K562 (cell line): ENCODE data around the gene RNASE8. TPM values are rescaled to one million over a fixed set of nuclear protein-coding genes. Genes with fewer than 3 reads are reported as not detected.
A peak's percentile ranks its signal among the peaks of the same experiment; 100 is the strongest.

Experiments
- ATAC-seq: fragments of 200-7000 bp; cut with Tn5 transposase; 3 replicates; pipeline ENCODE4 v1.9.1; 2020; ENCODE audit warnings: moderate library complexity
- BruUV-seq: library from RNA; stranded (reverse); fragments of 400-500 nt; replicated peaks from 2 replicates; lab custom pipeline; 2021; lab: Mats Ljungman, UMichigan
- CTCF ChIA-PET: fragments of 300-600 bp; formaldehyde crosslinking; extraction: SDS; loops from one replicate; lab custom pipeline; 2021; ENCODE audit warnings: low intra/inter-chr PET ratio; lab: Yijun Ruan, JAX
- POLR2A ChIA-PET: fragments of 300-600, 350-650 bp; sonication (Branson Sonifier 250); formaldehyde crosslinking; extraction: SDS; loops from one replicate; lab custom pipeline; 2021; ENCODE audit warnings: antibody characterized with exemption, inconsistent platforms; lab: Yijun Ruan, JAX
- DNase-seq, 4 experiments: peaks; one replicate each; pipeline versions ENCODE4 v3.0.0 to v3.0.0-alpha.2; 2011 to 2018; ENCODE audit warnings: low spot score in 3 of 4, mixed read lengths in 3 of 4; ENCODE audit errors: extremely low read depth in 1 of 4
- FAIRE-seq: peaks from 2 replicates; lab custom pipeline; 2011; peaks lifted over from hg19 to GRCh38; lab: Jason Lieb, UNC
- H2AFZ ChIP-seq: 2 replicates; pipeline ENCODE4 v1.6.0; 2011; ENCODE audit warnings: low read depth, low read length, control low read depth, inconsistent platforms
- H3K27ac ChIP-seq: fragments of 200-600 bp; 3 replicates; pipeline ENCODE4 v1.8.0; 2011; ENCODE audit warnings: low read depth, mild to moderate bottlenecking, control low read depth, inconsistent platforms, low read length, moderate library complexity, mixed read lengths; ENCODE audit errors: extremely low read depth
- H3K27me3 ChIP-seq, 2 experiments: fragments of 300-600 bp in 1 of 2; 2 replicates in 1 of 2; 3 replicates in 1 of 2; pipeline versions ENCODE4 v1.6.0 to v1.8.0; 2011; ENCODE audit warnings: inconsistent platforms in 2 of 2, low read length in 2 of 2, mild to moderate bottlenecking in 1 of 2, mixed read lengths in 1 of 2, moderate library complexity in 1 of 2; ENCODE audit not compliant: control insufficient read depth in 2 of 2, insufficient read depth in 2 of 2
- H3K36me3 ChIP-seq: fragments of 300-600 bp; 3 replicates; pipeline ENCODE4 v1.8.0; 2011; ENCODE audit warnings: mild to moderate bottlenecking, low read length, inconsistent platforms; ENCODE audit not compliant: control insufficient read depth, insufficient read depth
- H3K4me1 ChIP-seq, 2 experiments: fragments of 200-600 bp in 1 of 2; replicated peaks in 1 of 2; 2 replicates in 1 of 2; 3 replicates in 1 of 2; pipeline versions ENCODE4 v1.5.1 to v1.8.0; 2011; ENCODE audit warnings: inconsistent platforms in 2 of 2, low read length in 2 of 2, mild to moderate bottlenecking in 1 of 2, mixed read lengths in 1 of 2, moderate library complexity in 1 of 2; ENCODE audit not compliant: control insufficient read depth in 2 of 2, insufficient read depth in 2 of 2
- H3K4me2 ChIP-seq: 2 replicates; pipeline ENCODE4 v1.6.1; 2011; ENCODE audit warnings: low read length, control low read depth, inconsistent platforms, mixed read lengths; ENCODE audit not compliant: insufficient read depth
- H3K4me3 ChIP-seq: fragments of 200-600 bp; sonication (generic), shearing (Covaris generic); 2 replicates; pipeline ENCODE4 v1.5.1; 2016; ENCODE audit warnings: control low read depth, inconsistent platforms
- H3K79me2 ChIP-seq: fragments of 200-600 bp; 3 replicates; pipeline ENCODE4 v1.8.0; 2011; ENCODE audit warnings: low read length, inconsistent platforms; ENCODE audit not compliant: control insufficient read depth, insufficient read depth
- H3K9ac ChIP-seq, 2 experiments: 2 replicates each; pipeline versions ENCODE4 v1.6.0 to v1.6.1; 2011; ENCODE audit warnings: low read depth in 2 of 2, low read length in 2 of 2, control low read depth in 1 of 2, inconsistent platforms in 1 of 2, mild to moderate bottlenecking in 1 of 2, mixed read lengths in 1 of 2; ENCODE audit not compliant: insufficient read depth in 1 of 2
- H3K9me1 ChIP-seq: one replicate; pipeline ENCODE4 v1.6.0; 2011; ENCODE audit warnings: inconsistent platforms, mild to moderate bottlenecking, low read length, moderate library complexity; ENCODE audit not compliant: control insufficient read depth, insufficient read depth
- H3K9me3 ChIP-seq: replicated peaks from 2 replicates; pipeline ENCODE4 v1.5.1; 2011; ENCODE audit warnings: low read depth, low read length, inconsistent platforms; ENCODE audit not compliant: control insufficient read depth, insufficient read depth
- H4K20me1 ChIP-seq: replicated peaks from 2 replicates; pipeline ENCODE4 v1.6.1; 2011; ENCODE audit warnings: low read length, inconsistent platforms, mixed read lengths; ENCODE audit not compliant: control insufficient read depth, insufficient read depth
- GATAD2A ChIP-seq: fragments of 450-650 bp; IDR thresholded peaks from 2 replicates; pipeline ENCODE4 v1.6.1; 2017
- SIX5 ChIP-seq, 2 experiments: IDR thresholded peaks; 2 replicates each; pipeline ENCODE4 v1.6.1; 2011; ENCODE audit warnings: low read length in 2 of 2, borderline replicate concordance in 1 of 2, low read depth in 1 of 2, mild to moderate bottlenecking in 1 of 2, moderate library complexity in 1 of 2; ENCODE audit not compliant: insufficient read depth in 1 of 2
- ZFX ChIP-seq: sonication (generic); formaldehyde crosslinking; IDR thresholded peaks from 2 replicates; pipeline ENCODE4 v1.8.0; 2022; ENCODE audit warnings: mild to moderate bottlenecking, missing genetic modification reagents, moderate library complexity
- ZNF778 ChIP-seq: fragments of 450-650 bp; formaldehyde crosslinking; IDR thresholded peaks from 2 replicates; pipeline ENCODE4 v1.4.0; 2020; ENCODE audit warnings: mild to moderate bottlenecking, moderate library complexity
- WGBS: fragments of 100-300 bp; shearing (Covaris generic); methylation state at CpG from one replicate; pipeline ENCODE4 v1.1.6; 2016; ENCODE audit warnings: low coverage, mixed read lengths; ENCODE audit not compliant: insufficient coverage; ENCODE audit errors: missing lambda C conversion rate; 5-methylcytosine and 5-hydroxymethylcytosine counted together
- in situ Hi-C: fragments of 300-500 bp; cut with MboI; formaldehyde crosslinking; loops from 4 replicates; pipeline ENCODE4 v1.15.0; 2018; ENCODE audit warnings: inconsistent platforms, mixed read lengths
- intact Hi-C: fragments of 100-400 bp; cut with micrococcal nuclease; formaldehyde crosslinking; loops from 2 replicates; pipeline ENCODE4 v1.14.2; 2022
- polyA plus RNA-seq, 8 experiments: library from polyadenylated mRNA; depleted of rRNA in 4 of 8; stranded (reverse) in 5 of 8; unstranded in 3 of 8; fragments of >200 nt; fragmentation: Nextera tagmentation in 2 of 8; fragmentation: Illumina TruSeq in 1 of 8; extraction: Ambion mirVana in 2 of 8; extraction: Trizol in 1 of 8; gene quantifications; 2 replicates each; pipeline versions ENCODE4 v1.2.1 to v1.2.3, GENCODE V29; 2011 to 2014; ENCODE audit warnings: inconsistent platforms in 1 of 8, missing spikeins in 1 of 8
- total RNA-seq, 7 experiments: library from RNA; depleted of rRNA in 6 of 7; stranded (reverse); fragments of >200 nt in 6 of 7; fragmentation: Illumina TruSeq in 2 of 7; extraction: Trizol in 2 of 7; gene quantifications; 2 replicates each; pipeline versions ENCODE4 v1.2.1 to v1.2.3, GENCODE V29; 2011 to 2021; ENCODE audit warnings: low replicate concordance in 1 of 7
- TF ChIP-seq, protein P1 (sequence below): sonication (generic); formaldehyde crosslinking; IDR thresholded peaks from 2 replicates; pipeline ENCODE4 v1.8.0; 2022; ENCODE audit warnings: missing genetic modification reagents, mild to moderate bottlenecking, borderline replicate concordance

RNASE8 gene
- total and polyA plus RNA-seq, 9 of the 15 experiments (the other 6 are each of a cell fraction or from before 2014, with no cell fraction given): not detected

GRCh38 chr14:21025371-21026273 is 32.0 kb upstream of the RNASE8 start (continued):
- TF ChIP-seq, protein P1, sequence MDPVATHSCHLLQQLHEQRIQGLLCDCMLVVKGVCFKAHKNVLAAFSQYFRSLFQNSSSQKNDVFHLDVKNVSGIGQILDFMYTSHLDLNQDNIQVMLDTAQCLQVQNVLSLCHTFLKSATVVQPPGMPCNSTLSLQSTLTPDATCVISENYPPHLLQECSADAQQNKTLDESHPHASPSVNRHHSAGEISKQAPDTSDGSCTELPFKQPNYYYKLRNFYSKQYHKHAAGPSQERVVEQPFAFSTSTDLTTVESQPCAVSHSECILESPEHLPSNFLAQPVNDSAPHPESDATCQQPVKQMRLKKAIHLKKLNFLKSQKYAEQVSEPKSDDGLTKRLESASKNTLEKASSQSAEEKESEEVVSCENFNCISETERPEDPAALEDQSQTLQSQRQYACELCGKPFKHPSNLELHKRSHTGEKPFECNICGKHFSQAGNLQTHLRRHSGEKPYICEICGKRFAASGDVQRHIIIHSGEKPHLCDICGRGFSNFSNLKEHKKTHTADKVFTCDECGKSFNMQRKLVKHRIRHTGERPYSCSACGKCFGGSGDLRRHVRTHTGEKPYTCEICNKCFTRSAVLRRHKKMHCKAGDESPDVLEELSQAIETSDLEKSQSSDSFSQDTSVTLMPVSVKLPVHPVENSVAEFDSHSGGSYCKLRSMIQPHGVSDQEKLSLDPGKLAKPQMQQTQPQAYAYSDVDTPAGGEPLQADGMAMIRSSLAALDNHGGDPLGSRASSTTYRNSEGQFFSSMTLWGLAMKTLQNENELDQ (CRISPR knock-in tag): no peak

DNA sequence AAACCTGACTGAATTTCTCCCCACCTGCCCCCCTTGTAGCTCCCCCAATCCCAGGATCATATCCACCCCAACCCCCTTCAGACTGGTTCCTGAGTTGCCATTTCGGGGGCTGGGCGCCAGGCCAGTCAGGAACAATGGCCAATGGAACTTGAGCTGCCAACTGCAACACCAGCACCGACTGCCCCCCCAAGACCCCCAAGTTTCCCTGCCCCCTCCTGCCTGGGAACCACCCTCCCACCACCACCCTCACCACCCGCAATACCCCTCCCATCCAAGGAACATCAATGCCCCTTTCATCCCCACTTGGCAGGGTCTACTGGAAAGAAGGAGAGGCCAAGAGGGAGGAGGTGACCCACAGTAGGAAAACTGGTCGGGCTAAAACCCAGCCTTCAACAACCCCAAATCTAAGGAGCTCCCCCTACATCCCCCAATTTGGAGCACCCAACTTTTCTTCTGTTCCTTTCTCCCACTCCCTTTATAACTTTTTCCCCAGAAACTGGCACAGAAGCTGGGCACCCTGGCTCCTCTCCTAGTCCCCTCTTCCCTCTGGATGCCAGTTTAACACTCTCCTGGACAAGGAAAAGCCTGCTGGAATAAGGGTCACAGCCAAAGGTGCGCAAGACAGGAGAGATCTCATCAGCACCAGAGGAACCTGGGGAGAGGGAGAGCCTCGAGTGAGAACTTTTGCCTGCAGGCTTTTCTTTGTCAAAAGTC is 31.2 kb upstream of the RNASE8 start:
- Histone ChIP-seq H3K4me3 (no peak overlapping the region), H3K9ac (peak overlapping the region; percentile 59 to 77; a peak in 3 of 4 replicates), H3K4me2 (peak overlapping the region; percentile 70), H3K27ac (peak overlapping the region; percentile 80)
- no peak for FAIRE-seq
- intact Hi-C loops: no loop called here
- TF ChIP-seq ZNF778 (no peak), ZFX (CRISPR knock-in tag) (peak; percentile 27; the same call in 1 of the 2 replicates), SIX5 (IDR thresholded peaks at IDR 0.05; ENCODE audit: borderline replicate concordance in 1 of 2, insufficient read depth in 1 of 2, low read depth in 1 of 2, low read length in 2 of 2) (no peak), GATAD2A (no peak)
- TF ChIP-seq, all 486 proteins: peak for 1
- Histone ChIP-seq H3K27me3 (no peaks in the 10 kb centered on the region), H4K20me1 (no peaks in the 10 kb centered on the region), H3K4me1 (peaks cover 35 to 40% of the 10 kb centered on the region in 2 experiments), H2AFZ (peak overlapping the region; percentile 81), H3K9me1 (peaks cover 2% of the 10 kb centered on the region), H3K79me2 (peaks cover 21% of the 10 kb centered on the region), H3K9me3 (no peaks in the 10 kb centered on the region), H3K36me3 (peaks cover 5% of the 10 kb centered on the region; the same call in 1 of the 3 replicates)
- WGBS: 13% methylated on average over 5 of the region's 7 CpGs
- ATAC-seq: no peak
- in situ Hi-C loops: no loop called here
- no TSS peak for BruUV-seq
- ChIA-PET CTCF (no interaction called here), POLR2A (interaction anchor here (0.6 to 1.1 kb wide), 5 partner anchors 9 to 287 kb away, joined by 3 read pairs; no protein-coding TSS in a partner anchor)
- peak in 1 of 4 experiments; percentile 12 for DNase-seq
